ENCODE measurements around the gene HELB. TPM values are rescaled to one million over a fixed set of nuclear protein-coding genes. Genes with fewer than 3 reads are reported as not detected.

The HELB gene
- total RNA-seq, 3 donors from 2014 or later (not counting 1 experiment from before 2014, with no cell fraction given), result 29.2 to 45.6 (median 36.6) TPM

DNA sequence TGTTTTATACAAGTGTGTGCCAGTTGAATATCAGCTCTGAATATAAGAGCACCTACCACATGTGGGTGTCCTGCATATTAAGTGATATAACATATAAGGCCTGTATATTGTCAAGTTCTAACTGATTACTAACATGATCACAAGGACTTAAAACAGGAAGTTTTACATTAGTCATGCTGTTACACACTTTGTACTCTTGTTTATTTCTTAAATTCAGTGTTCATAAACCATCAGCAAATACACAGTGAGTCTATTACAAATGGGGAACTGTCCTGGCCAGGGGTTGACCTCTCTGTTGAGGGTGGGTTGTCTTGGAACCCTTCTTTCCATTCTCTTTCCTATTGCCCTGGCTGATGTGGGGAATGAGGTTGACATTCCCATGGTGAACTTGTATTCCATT lies 19.1 kb downstream of the HELB start:
- Histone ChIP-seq H3K27me3 (ENCODE audit: control insufficient read depth, insufficient read depth, low read length) (no peaks in the 10 kb centered on the region), H3K27ac (ENCODE audit: low read length) (no peak overlapping the region), H3K4me1 (ENCODE audit: control insufficient read depth, insufficient read depth, low read length) (no peaks in the 10 kb centered on the region), H3K36me3 (ENCODE audit: control insufficient read depth, insufficient read depth, low read length) (peaks cover 60% of the 10 kb centered on the region), H3K9me3 (ENCODE audit: control insufficient read depth, insufficient read depth, low read length) (no peaks in the 10 kb centered on the region), H3K4me3 (ENCODE audit: low read length) (no peak overlapping the region)
- Mint-ChIP-seq H3K9me3 (no peaks in the 10 kb centered on the region), H3K4me1 (peaks cover 12 to 24% of the 10 kb centered on the region in 2 donors), H3K36me3 (peaks cover 23% of the 10 kb centered on the region), H3K4me3 (no peak overlapping the region), H3K27me3 (ENCODE audit: low read depth in 2 of 2) (no peaks in the 10 kb centered on the region), H3K27ac (peak overlapping the region in 1 of 2 donors; percentile 9)
- ATAC-seq (peak in 1 of 3 donors; percentile 29), DNase-seq (no peak)
- intact Hi-C loops (cut with micrococcal nuclease), result no loop called here
- TF ChIP-seq CTCF (IDR thresholded peaks at IDR 0.05), result no peak

DNA sequence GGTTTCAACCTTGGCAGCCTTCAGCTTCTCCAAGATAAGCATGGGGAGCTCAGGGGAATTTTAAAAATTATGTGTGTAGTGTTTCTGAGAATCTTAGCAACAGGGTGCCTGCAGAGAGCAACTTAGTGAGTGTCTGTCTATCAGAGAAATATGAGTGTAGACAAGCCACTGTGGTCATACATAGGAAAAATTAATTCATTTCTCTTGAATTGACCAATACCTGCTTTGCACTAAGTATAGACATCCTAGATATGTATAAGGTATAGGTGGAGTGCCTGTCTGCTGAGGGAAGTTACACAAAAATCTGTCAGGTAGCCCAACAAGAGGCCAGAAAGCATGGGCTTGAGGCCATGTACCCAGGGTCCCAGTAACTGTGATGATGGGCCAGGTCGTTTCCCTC lies 20.7 kb downstream of the HELB start:
- H3K9me3 Mint-ChIP-seq, result no peaks in the 10 kb centered on the region
- ATAC-seq (no peak), DNase-seq (no peak)
- no peak for TF ChIP-seq CTCF (IDR thresholded peaks at IDR 0.05)
- H3K4me3 Mint-ChIP-seq, result no peak overlapping the region
- H3K4me3 ChIP-seq (ENCODE audit: low read length), result no peak overlapping the region
- H3K36me3 ChIP-seq (ENCODE audit: control insufficient read depth, insufficient read depth, low read length), result peaks cover 56% of the 10 kb centered on the region
- H3K27ac ChIP-seq (ENCODE audit: low read length), result no peak overlapping the region
- H3K27ac Mint-ChIP-seq, result no peak overlapping the region
- H3K27me3 ChIP-seq (ENCODE audit: control insufficient read depth, insufficient read depth, low read length), result no peaks in the 10 kb centered on the region
- no peaks in the 10 kb centered on the region for H3K27me3 Mint-ChIP-seq (ENCODE audit: low read depth in 2 of 2)
- 100% methylated on average over 1 of the region's 1 CpG for WGBS (ENCODE audit: insufficient coverage)
- H3K4me1 Mint-ChIP-seq, result peaks cover 12 to 20% of the 10 kb centered on the region in 2 donors
- intact Hi-C loops (cut with micrococcal nuclease), result no loop called here
- H3K4me1 ChIP-seq (ENCODE audit: control insufficient read depth, insufficient read depth, low read length), result no peaks in the 10 kb centered on the region
- H3K9me3 ChIP-seq (ENCODE audit: control insufficient read depth, insufficient read depth, low read length), result no peaks in the 10 kb centered on the region
- peaks cover 31% of the 10 kb centered on the region for H3K36me3 Mint-ChIP-seq

GRCh38 chr12:66329941-66330340 lies 27.6 kb downstream of the HELB start:
- no peaks in the 10 kb centered on the region for H3K27me3 Mint-ChIP-seq (ENCODE audit: low read depth in 2 of 2)
- H3K36me3 ChIP-seq (ENCODE audit: control insufficient read depth, insufficient read depth, low read length), result peaks cover 37% of the 10 kb centered on the region
- no peak for TF ChIP-seq CTCF (IDR thresholded peaks at IDR 0.05)
- H3K9me3 ChIP-seq (ENCODE audit: control insufficient read depth, insufficient read depth, low read length), result no peaks in the 10 kb centered on the region
- no peak for ATAC-seq
- no peaks in the 10 kb centered on the region for H3K9me3 Mint-ChIP-seq
- no peak overlapping the region for H3K4me3 ChIP-seq (ENCODE audit: low read length)
- no peaks in the 10 kb centered on the region for H3K4me1 ChIP-seq (ENCODE audit: control insufficient read depth, insufficient read depth, low read length)
- no peaks in the 10 kb centered on the region for H3K27me3 ChIP-seq (ENCODE audit: control insufficient read depth, insufficient read depth, low read length)
- peaks cover 40% of the 10 kb centered on the region for H3K36me3 Mint-ChIP-seq
- no peak for DNase-seq
- intact Hi-C loops (cut with micrococcal nuclease), result no loop called here
- peaks cover 9 to 11% of the 10 kb centered on the region in 2 donors for H3K4me1 Mint-ChIP-seq
- WGBS (ENCODE audit: insufficient coverage), result 98% methylated on average over 4 of the region's 5 CpGs
- no peak overlapping the region for H3K4me3 Mint-ChIP-seq
- no peak overlapping the region for H3K27ac Mint-ChIP-seq
- H3K27ac ChIP-seq (ENCODE audit: low read length), result no peak overlapping the region

DNA sequence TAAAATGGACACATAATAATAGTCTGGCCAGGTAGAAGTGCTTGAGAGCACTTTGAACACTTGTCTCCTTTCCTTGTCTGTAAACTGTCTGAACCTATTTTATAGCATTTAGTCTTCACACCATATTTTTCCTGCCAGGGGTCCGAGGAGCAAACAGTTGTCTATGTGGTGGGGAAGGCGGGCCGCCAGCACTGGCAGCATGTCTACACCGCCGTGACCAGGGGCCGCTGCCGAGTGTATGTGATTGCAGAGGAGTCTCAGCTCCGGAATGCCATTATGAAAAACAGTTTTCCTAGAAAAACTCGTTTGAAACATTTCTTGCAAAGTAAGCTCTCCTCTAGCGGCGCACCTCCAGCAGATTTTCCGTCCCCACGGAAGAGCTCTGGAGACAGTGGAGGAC lies 28.7 kb downstream of the HELB start:
- Mint-ChIP-seq H3K4me1 (peaks cover 4 to 9% of the 10 kb centered on the region in 2 donors), H3K4me3 (no peak overlapping the region), H3K36me3 (peaks cover 29% of the 10 kb centered on the region), H3K27ac (no peak overlapping the region), H3K27me3 (ENCODE audit: low read depth in 2 of 2) (no peaks in the 10 kb centered on the region), H3K9me3 (no peaks in the 10 kb centered on the region)
- Histone ChIP-seq H3K9me3 (ENCODE audit: control insufficient read depth, insufficient read depth, low read length) (no peaks in the 10 kb centered on the region), H3K36me3 (ENCODE audit: control insufficient read depth, insufficient read depth, low read length) (peaks cover 29% of the 10 kb centered on the region), H3K4me3 (ENCODE audit: low read length) (no peak overlapping the region), H3K27ac (ENCODE audit: low read length) (no peak overlapping the region), H3K4me1 (ENCODE audit: control insufficient read depth, insufficient read depth, low read length) (no peaks in the 10 kb centered on the region), H3K27me3 (ENCODE audit: control insufficient read depth, insufficient read depth, low read length) (no peaks in the 10 kb centered on the region)
- ATAC-seq (no peak), DNase-seq (no peak)
- no peak for TF ChIP-seq CTCF (IDR thresholded peaks at IDR 0.05)
- WGBS (ENCODE audit: insufficient coverage), result 91% methylated on average over 13 of the region's 13 CpGs
- intact Hi-C loops (cut with micrococcal nuclease), result no loop called here
